Caki2 (cell line): Measurements from ENCODE around the gene ARIH2. TPM values are rescaled to one million over a fixed set of nuclear protein-coding genes. Genes with fewer than 3 reads are reported as not detected.

Experiments used
- DNase-seq: peaks from one replicate; pipeline ENCODE4 v3.0.0-alpha.2; 2015; ENCODE audit warnings: low read depth
- in situ Hi-C: cut with HindIII; loops from 2 replicates; pipeline ENCODE4 v1.10.0; 2016; ENCODE audit warnings: low sequenced_read_pairs, low pct_unique_long_range_greater_than_20kb, mixed read lengths
- total RNA-seq: library from RNA; depleted of rRNA; stranded (reverse); fragments of >200 nt; shearing (Covaris generic); gene quantifications from 2 replicates; pipeline ENCODE4 v1.2.3, GENCODE V29; 2014; ENCODE audit warnings: low replicate concordance; rRNA removed

ARIH2 gene
- total RNA-seq, 1 experiment from 2014 or later, result 83.3 TPM

DNA sequence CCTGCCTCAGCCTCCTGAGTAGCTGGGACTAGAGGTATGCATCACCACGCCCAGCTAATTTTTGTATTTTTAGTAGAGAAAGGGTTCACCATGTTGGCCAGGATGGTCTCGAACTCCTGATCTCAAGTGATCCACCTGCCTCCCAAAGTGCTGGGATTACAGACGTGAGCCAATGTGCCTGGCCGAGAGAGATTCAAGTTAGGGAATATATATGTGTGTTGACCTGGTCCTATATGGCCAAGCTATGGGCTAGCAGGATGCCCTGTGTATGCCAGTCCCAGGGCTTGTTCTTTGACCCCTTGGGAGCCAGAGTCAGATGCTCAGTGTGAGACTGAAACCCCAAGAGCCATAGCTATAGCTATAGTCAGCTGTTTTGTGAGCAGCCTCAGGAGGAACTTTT lies 105.1 kb downstream of the ARIH2 start:
- in situ Hi-C loops, result no loop called here
- no peak for DNase-seq

GRCh38 chr3:49024449-49024848 lies 105.8 kb downstream of the ARIH2 start:
- in situ Hi-C loops, result no loop called here
- no peak for DNase-seq

GRCh38 chr3:49025005-49025792 lies 106.6 kb downstream of the ARIH2 start:
- no peak for DNase-seq
- in situ Hi-C loops, result no loop called here

- in situ Hi-C loops, result no loop called here
- DNase-seq, result no peak
Observed at GRCh38 chr3:49025793-49026520, 107.3 kb downstream of the ARIH2 start.

DNA sequence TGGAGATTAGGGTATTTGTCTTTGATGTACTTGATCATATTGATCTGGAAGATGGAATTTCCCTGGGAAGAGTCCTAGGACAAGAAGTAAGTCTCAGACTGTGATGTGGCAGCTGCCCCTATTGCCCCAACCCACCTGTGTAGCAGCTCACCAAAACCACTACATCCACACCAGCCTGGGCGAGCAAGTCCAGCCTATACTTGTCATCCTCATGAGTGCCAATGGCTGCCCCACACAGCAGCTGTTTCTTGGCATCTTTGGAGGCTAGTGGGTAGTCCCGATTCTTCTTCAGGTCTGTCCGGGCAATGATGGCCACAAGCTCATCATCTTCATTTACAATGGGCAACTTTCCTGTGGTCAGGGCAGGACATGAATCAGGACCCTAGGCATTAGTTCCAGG lies 107.9 kb downstream of the ARIH2 start:
- DNase-seq, result no peak
- in situ Hi-C loops, result no loop called here

DNA sequence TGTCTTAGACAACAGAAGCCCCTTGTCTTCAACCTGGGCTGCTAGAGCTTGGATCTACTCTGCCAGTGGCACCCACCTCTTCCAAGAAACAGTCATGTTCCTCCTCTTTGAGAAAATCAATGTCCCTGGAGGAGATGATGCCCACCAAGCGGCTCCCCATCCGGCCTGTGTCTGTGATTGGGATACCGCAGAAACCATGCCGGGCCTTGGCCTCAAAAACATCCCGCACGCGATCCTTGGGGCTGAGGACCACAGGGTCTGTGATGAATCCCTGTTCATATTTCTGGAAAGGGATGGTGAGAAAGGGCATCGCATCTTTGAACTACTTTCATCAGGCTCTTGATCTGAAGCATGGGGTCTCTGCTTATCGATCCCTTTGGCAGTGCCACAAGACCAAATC lies 109.0 kb downstream of the ARIH2 start:
- DNase-seq, result no peak
- in situ Hi-C loops, result no loop called here

- in situ Hi-C loops, result no loop called here
- no peak for DNase-seq
Observed at GRCh38 chr3:49028298-49028672, 109.6 kb downstream of the ARIH2 start.

GRCh38 chr3:49028673-49029562 lies 110.3 kb downstream of the ARIH2 start, which contains the start of gene IMPDH2:
IMPDH2 (minus strand) TSS chr3:49029398; CDS start chr3:49029350, 48 bp downstream.
- DNase-seq, result peak; percentile 80
- in situ Hi-C loops, result no loop called here

GRCh38 chr3:49029563-49029884 lies 110.9 kb downstream of the ARIH2 start:
- in situ Hi-C loops, result no loop called here
- no peak for DNase-seq

- in situ Hi-C loops, result no loop called here
Observed at GRCh38 chr3:49030321-49030720, 111.7 kb downstream of the ARIH2 start.

DNA sequence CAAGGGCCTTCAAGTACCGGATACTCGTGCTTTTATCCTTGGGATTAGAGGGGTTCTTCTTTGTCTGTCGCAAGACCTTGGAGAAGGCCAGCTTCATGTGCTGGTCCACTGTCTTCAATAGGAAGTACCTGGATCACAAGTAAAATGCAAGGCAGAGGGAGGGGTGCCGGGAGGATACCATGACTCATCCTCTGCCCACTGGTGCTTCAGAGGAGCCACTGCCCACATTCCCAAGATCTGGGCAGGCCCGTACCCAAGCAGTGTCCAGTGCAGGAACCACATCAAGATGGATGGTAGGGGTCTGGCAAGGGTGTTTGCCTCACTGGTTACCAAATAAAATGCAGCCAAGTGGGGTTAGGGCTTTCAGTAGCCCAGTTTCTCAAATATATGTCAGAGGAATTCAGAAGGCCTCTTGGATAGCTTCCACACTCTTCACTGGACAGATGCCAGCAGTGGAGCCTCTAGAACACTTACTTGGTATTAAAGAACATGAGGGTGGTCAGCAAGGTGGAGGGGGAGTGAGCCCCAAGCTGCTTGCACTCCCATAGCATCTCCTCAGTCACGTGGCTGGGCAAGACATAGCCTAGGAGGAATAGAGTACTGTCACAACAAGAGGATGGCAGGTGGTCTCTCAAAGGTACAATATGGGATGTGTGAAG lies 114.1 kb downstream of the ARIH2 start:
- in situ Hi-C loops, result no loop called here

More at GRCh38 chr3:49030321-49030720, 111.7 kb downstream of the ARIH2 start:
- DNase-seq, result no peak

GRCh38 chr3:49034650-49035049 lies 116.0 kb downstream of the ARIH2 start:
- no peak for DNase-seq
- in situ Hi-C loops, result no loop called here

More for the DNA sequence above, 114.1 kb downstream of the ARIH2 start:
- DNase-seq, result no peak

GRCh38 chr3:49035281-49035680 lies 116.6 kb downstream of the ARIH2 start:
- no peak for DNase-seq
- in situ Hi-C loops, result no loop called here

Other genes with a start within 250 kb of the ARIH2 start
- gene NCKIPSD, start 232.9 kb upstream of the ARIH2 start, total RNA-seq, result 4.0 and 25.1 TPM in 2 replicates
- 26.4 and 50.8 TPM in 2 replicates for gene IP6K2, start 201.6 kb upstream of the ARIH2 start, total RNA-seq
- 6.5 and 7.3 TPM in 2 replicates for gene PRKAR2A, start 71.0 kb upstream of the ARIH2 start, total RNA-seq
- gene SLC25A20, start 20.0 kb upstream of the ARIH2 start, total RNA-seq, result 11.0 and 26.8 TPM in 2 replicates
- 65.2 and 72.9 TPM in 2 replicates for gene P4HTM, start 71.4 kb downstream of the ARIH2 start, total RNA-seq
- gene WDR6, start 88.5 kb downstream of the ARIH2 start, total RNA-seq, result 38.0 and 38.2 TPM in 2 replicates
- gene DALRD3, start 99.7 kb downstream of the ARIH2 start, total RNA-seq, result 63.4 and 69.7 TPM in 2 replicates
- gene NDUFAF3, start 103.3 kb downstream of the ARIH2 start, total RNA-seq, result 170 and 175 TPM in 2 replicates
- 222 and 291 TPM in 2 replicates for gene IMPDH2, start 110.6 kb downstream of the ARIH2 start, total RNA-seq
- gene QRICH1, start 175.2 kb downstream of the ARIH2 start, total RNA-seq, result 88.8 and 107 TPM in 2 replicates
- gene QARS1, start 185.9 kb downstream of the ARIH2 start, total RNA-seq, result 241 and 326 TPM in 2 replicates
- 37.0 and 42.1 TPM in 2 replicates for gene USP19, start 202.0 kb downstream of the ARIH2 start, total RNA-seq
- gene LAMB2, start 214.2 kb downstream of the ARIH2 start, total RNA-seq, result 98.6 and 112 TPM in 2 replicates
- 22.9 and 31.2 TPM in 2 replicates for gene CCDC71, start 247.5 kb downstream of the ARIH2 start, total RNA-seq